CMK (cell line): Measurements from ENCODE around the gene PKP3.
"Not testable (repeated sequence)": the region's sequence is repeated elsewhere in the genome, so short reads cannot be mapped to it uniquely, and the experiment has no call there.

Source experiments
- DNase-seq: peaks from one replicate; pipeline ENCODE4 v3.0.0-alpha.2; 2010; ENCODE audit warnings: low read depth

PKP3 gene

GRCh38 chr11:409600-410483 lies 15.8 kb downstream of the PKP3 start:
- DNase-seq, result no peak

GRCh38 chr11:410711-411110 lies 16.7 kb downstream of the PKP3 start:
- not testable (repeated sequence) for DNase-seq

- not testable (repeated sequence) for DNase-seq
Observed at GRCh38 chr11:411520-411919, 17.5 kb downstream of the PKP3 start.

GRCh38 chr11:412641-413119 lies 18.7 kb downstream of the PKP3 start:
- DNase-seq, result no peak

- no peak for DNase-seq
Observed at GRCh38 chr11:413120-414081, 19.4 kb downstream of the PKP3 start.

GRCh38 chr11:414318-414857 lies 20.4 kb downstream of the PKP3 start:
- no peak for DNase-seq

GRCh38 chr11:415640-416041 lies 21.6 kb downstream of the PKP3 start:
- DNase-seq, result no peak

- no peak for DNase-seq
Observed at GRCh38 chr11:416051-416756, 22.2 kb downstream of the PKP3 start.

- no peak for DNase-seq
Observed at GRCh38 chr11:416757-417621, 23.0 kb downstream of the PKP3 start.

GRCh38 chr11:417652-418342 lies 23.8 kb downstream of the PKP3 start:
- DNase-seq, result no peak

- DNase-seq, result no peak
Observed at GRCh38 chr11:418343-419247, 24.6 kb downstream of the PKP3 start.

- no peak for DNase-seq
Observed at GRCh38 chr11:419248-420005, 25.4 kb downstream of the PKP3 start.

- DNase-seq, result no peak
Observed at GRCh38 chr11:420054-420910, 26.3 kb downstream of the PKP3 start.

GRCh38 chr11:420911-421321 lies 26.9 kb downstream of the PKP3 start:
- no peak for DNase-seq

GRCh38 chr11:422249-422656 lies 28.2 kb downstream of the PKP3 start:
- DNase-seq, result no peak

GRCh38 chr11:424232-424631 lies 30.2 kb downstream of the PKP3 start:
- DNase-seq, result no peak

GRCh38 chr11:424766-425165 lies 30.8 kb downstream of the PKP3 start:
- not testable (repeated sequence) for DNase-seq
